Prostate gland (tissue), 2 donors: ENCODE measurements around the gene KNG1.

Experiments
- CTCF ChIP-seq, 4 experiments: fragments of 200-600 bp in 2 of 4; fragments of 450-650 bp in 2 of 4; sonication (generic) in 2 of 4; IDR thresholded peaks; 1 replicate in 3 of 4; 2 replicates in 1 of 4; pipeline ENCODE4 v1.5.1; 2016 to 2019; ENCODE audit warnings: antibody characterized with exemption in 4 of 4, mild to moderate bottlenecking in 2 of 4, moderate library complexity in 2 of 4
- POLR2A ChIP-seq: fragments of 450-650 bp; IDR thresholded peaks from one replicate; pipeline ENCODE4 v1.6.1; 2016; ENCODE audit warnings: antibody characterized with exemption, mild to moderate bottlenecking
- POLR2AphosphoS5 ChIP-seq: sonication (generic); formaldehyde crosslinking; IDR thresholded peaks from one replicate; pipeline ENCODE4 v1.6.1; 2017; ENCODE audit warnings: antibody characterized with exemption

- TF ChIP-seq CTCF (IDR thresholded peaks at IDR 0.05) = no peak
- no peak for TF ChIP-seq POLR2AphosphoS5
- no peak for TF ChIP-seq POLR2A
Observed at GRCh38 chr3:186671051-186671450, 46.1 kb upstream of the KNG1 start.
